Measurements from ENCODE around the gene PPFIBP1.
"Not testable (repeated sequence)": the region's sequence is repeated elsewhere in the genome, so short reads cannot be mapped to it uniquely, and the experiment has no call there.

PPFIBP1 gene

GRCh38 chr12:27566626-27567025, 42.6 kb downstream of the PPFIBP1 start:
- DNase-seq (ENCODE audit: low read depth) = no peak

- no peak for DNase-seq (ENCODE audit: low read depth)
These were observed 47.5 kb downstream of the PPFIBP1 start for GRCh38 chr12:27571463-27571862.

DNA sequence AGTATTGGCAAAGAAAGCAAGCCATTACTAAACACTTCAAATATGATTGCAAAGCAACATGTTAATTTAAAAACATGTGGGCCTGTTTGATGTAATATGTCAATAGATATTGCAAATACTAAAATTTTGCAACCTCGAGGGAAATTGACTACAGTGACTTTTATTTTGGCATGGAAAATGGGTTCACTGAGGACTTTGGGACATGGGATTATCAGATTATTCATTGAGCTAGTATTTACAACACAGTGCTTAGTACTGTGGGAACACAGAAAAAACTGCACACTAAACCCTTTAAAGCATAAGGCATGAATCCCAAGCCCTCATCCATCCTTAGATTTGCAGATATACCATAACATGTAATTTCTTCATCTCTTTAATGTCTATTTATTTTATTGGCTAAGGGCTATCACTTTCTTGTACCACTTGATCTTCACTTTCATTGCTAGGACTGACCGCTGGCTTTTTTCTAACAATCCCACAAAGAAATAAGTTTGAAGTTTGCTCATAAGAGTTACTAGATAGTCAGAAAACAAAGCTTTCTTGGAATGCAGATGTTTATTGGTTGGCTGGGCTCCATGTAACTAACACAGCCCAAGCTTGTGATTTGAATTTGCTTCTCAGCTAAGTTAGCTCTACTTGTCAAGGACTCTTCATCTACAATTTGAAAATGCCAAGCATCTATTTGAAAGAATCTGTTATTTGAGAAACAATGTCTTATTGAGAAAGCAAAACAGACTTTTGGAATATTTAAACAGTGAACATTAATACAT, 48.7 kb downstream of the PPFIBP1 start:
- no peak for DNase-seq (ENCODE audit: low read depth)

- no peak for DNase-seq (ENCODE audit: low read depth)
These were observed 50.0 kb downstream of the PPFIBP1 start for GRCh38 chr12:27573972-27574371.

DNA sequence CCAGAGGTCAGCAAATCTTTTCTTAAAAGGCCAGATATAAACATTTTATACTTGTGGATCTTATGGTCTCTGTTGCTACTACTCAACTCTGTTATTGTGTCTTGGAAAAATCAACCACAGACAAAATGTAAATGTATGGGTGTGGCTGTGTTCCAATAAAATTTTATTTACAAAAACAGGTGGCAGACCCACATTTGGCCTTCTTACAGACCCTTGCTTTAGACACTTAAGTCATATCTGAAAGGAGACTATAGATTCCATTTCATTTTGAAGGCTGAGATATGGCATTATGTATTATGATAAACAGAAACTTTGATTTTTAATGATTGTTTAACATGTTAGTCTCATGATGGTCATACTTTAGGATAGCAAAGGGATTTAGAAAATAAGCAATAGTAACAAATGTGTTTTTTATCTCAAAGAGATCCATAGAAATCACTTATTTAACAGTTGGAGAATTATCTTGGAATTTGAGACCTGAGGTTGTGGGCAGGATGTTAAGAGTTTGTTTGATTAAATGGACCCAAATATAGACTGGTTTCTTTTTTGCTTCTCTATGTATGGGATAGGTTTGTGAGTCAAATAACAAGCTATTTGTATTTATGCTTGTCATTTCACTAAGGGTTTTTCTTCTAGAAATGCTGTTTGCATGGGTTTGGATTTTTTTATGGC, 51.2 kb downstream of the PPFIBP1 start:
- no peak for DNase-seq (ENCODE audit: low read depth)

- DNase-seq (ENCODE audit: low read depth) = no peak
These were observed 51.7 kb downstream of the PPFIBP1 start for GRCh38 chr12:27575762-27576118.

- DNase-seq (ENCODE audit: low read depth) = no peak
These were observed 52.8 kb downstream of the PPFIBP1 start for GRCh38 chr12:27576667-27577347.

DNA sequence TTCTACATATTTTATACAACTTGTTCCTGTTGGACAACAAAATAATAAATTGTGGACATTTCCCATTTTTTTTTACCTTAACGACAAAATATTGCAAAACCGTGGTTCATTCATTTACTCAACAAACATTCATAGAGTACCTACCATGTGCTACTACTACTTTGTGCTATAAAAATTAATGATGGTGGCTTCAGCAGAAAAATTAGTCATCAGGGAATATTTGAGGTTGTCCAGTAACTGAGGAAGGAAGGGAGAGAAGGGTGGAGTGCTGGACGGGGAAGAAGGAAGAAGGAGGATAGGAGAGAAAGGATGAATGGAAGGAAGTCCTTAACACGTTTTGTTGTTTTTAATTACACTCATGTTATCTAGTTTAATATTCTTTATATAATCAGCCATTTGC, 53.7 kb downstream of the PPFIBP1 start:
- DNase-seq (ENCODE audit: low read depth) = no peak

DNA sequence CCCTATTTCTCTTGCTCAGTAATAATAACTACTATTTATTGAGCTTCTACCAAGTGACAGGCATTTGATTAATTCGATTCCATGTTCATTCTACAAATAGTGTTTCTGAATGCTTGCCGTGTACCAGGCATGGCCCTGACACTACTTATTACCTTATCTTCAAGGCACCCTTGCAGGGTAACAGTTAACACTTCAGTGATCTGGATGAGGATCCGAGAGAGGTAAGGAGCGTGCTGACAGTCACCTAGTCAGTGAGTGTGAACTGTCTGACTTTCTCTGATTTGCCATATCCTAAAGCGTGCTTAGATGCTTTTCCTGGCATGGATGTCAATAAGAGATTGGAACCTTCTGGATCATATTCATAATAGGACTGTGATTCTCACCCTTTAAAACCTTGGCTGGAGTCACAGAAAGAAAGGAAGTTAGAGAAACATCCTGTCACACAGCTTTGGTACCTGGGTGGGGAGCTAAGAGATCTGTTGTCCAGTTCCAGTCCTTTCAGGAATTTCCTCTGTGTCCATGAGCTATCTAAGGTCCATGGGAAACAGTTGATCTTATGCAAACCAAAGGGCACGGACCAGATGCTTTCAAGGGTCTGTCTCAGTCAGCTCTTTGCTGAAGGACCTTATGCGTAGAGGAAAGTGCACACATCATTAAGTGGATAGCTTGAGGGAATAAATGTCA, 54.8 kb downstream of the PPFIBP1 start:
- no peak for DNase-seq (ENCODE audit: low read depth)

DNA sequence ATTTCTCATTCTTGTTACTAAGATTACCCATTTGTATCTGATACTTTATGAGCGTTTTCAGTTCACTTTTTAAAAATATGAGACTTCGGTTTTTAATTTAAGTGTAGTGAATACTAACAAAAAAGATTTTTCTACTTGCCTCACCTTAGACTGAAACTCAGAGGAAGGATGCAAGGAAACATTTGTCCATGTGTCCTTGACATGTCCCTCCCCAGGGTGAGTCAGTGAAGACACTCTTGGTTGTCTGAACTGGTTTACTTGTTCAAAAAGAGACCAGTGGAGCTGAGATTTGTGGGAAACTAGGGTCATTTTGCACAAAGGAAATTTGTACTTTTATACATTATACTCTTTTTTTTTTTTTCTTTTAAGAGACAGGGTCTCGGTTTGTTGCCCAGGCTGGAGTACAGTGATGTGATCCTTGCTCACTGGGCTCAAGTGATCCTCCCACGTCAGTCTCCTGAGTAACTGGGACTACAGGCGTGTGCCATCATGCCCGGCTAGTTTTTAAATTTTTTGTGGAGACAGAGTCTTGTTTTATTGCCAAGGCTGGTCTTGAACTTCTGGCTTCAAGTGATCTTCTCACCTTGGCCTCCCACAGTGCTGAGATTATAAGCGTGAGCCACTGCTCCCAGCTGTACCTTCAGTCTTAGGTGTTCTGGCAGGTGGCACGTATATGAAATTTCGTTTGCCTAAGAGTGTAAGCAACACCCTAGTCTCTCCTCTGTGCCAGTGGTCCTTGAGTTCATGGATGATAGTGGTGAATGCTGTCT, 56.7 kb downstream of the PPFIBP1 start:
- DNase-seq (ENCODE audit: low read depth) = no peak

GRCh38 chr12:27581331-27581671, 57.3 kb downstream of the PPFIBP1 start:
- DNase-seq (ENCODE audit: low read depth) = not testable (repeated sequence)

- DNase-seq (ENCODE audit: low read depth) = not testable (repeated sequence)
These were observed 57.8 kb downstream of the PPFIBP1 start for GRCh38 chr12:27581833-27582232.

GRCh38 chr12:27582445-27582844, 58.4 kb downstream of the PPFIBP1 start:
- DNase-seq (ENCODE audit: low read depth) = not testable (repeated sequence)

GRCh38 chr12:27583057-27583797, 59.2 kb downstream of the PPFIBP1 start:
- DNase-seq (ENCODE audit: low read depth) = no peak

- no peak for DNase-seq (ENCODE audit: low read depth)
These were observed 60.0 kb downstream of the PPFIBP1 start for GRCh38 chr12:27583981-27584380.

DNA sequence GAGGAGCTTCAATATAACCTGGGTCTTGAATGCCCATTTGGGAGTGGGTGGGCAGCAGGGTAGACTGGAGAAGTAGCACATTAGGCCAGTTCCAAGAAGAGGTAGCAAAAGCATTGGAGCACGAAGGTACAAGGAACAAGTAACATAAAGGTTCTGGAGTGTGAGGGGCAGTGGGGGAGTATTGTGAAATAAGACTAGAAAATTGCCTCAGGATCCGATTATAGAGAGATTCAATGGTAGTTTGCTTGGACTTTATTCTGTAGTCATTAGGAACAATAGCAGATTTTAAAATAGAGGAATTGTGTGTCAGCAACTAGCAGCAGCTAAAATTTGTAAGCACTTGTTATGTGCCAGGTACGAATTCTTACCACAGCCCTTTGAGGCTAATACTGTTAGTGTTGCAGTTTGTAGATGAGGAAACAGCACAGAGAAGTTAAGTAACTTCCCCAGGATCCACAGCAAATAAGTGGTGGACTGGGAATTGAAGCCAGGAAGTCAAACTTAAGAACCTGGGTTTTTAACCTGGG, 61.8 kb downstream of the PPFIBP1 start:
- DNase-seq (ENCODE audit: low read depth) = no peak

- not testable (repeated sequence) for DNase-seq (ENCODE audit: low read depth)
These were observed 64.2 kb downstream of the PPFIBP1 start for GRCh38 chr12:27588075-27588730.

DNA sequence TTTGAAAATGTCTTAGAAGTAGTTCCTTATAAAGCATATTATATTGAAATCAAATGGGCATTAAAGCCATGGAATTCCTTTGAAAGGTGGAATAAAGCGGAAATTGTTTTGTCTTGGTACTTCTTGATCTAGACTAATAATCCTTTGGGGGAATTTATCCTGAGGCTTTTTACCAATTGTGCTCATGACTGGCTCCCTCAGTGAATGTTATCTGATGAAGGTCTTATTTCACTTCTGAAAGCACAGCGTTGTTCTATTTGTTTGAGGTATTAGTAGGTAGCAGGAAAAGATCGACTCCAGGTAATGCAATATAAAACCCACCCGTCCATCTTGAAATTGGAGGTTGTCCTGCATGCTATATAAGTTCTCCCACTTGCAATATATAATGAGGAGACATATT, 64.8 kb downstream of the PPFIBP1 start:
- DNase-seq (ENCODE audit: low read depth) = no peak

- DNase-seq (ENCODE audit: low read depth) = no peak
These were observed 65.4 kb downstream of the PPFIBP1 start for GRCh38 chr12:27589419-27589818.

DNA sequence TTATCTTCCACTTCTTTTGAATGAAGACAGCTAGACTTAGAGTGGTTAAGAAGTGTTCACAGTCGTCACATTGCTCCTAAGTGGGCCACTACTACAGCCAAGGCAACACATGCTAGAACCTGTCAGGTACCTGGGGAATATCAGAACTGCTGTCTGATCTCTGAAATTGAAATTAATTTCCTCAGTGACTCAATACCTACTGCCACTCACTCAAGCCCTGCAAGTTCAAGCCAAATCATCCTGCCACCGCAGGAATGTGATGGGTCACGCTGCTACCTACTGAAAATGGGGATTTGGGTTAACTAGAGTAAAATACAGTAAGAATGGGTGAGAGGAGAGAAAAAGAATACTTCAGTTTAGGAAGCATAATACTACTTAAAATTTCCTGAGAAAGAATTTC, 67.7 kb downstream of the PPFIBP1 start:
- DNase-seq (ENCODE audit: low read depth) = not testable (repeated sequence)

All from T-helper 22 cell (primary cell).